Right cardiac atrium (tissue), 5 donors: ENCODE measurements around the gene ABHD2. TPM values are rescaled to one million over a fixed set of nuclear protein-coding genes. Genes with fewer than 3 reads are reported as not detected.
"Not testable (repeated sequence)": the region's sequence is repeated elsewhere in the genome, so short reads cannot be mapped to it uniquely, and the experiment has no call there.

ENCODE experiments used
- ATAC-seq, 2 donors: fragments of 200-7000 bp; cut with Tn5 transposase; one replicate each; pipeline versions ENCODE4 v1.8.0 to v1.9.1; 2020; ENCODE audit warnings: moderate library complexity in 2 of 2, mild to moderate bottlenecking in 1 of 2
- DNase-seq, 3 donors: peaks; one replicate each; pipeline ENCODE4 v3.0.0-alpha.2; 2020
- H3K27ac ChIP-seq: one replicate; pipeline ENCODE4 v1.5.1; 2013; ENCODE audit warnings: mild to moderate bottlenecking, low read length, control low read depth, moderate library complexity
- H3K27me3 ChIP-seq: one replicate; pipeline ENCODE4 v1.6.1; 2013; ENCODE audit not compliant: control insufficient read depth, insufficient read depth
- H3K4me1 ChIP-seq: one replicate; pipeline ENCODE4 v1.6.1; 2013; ENCODE audit warnings: low read length; ENCODE audit not compliant: control insufficient read depth, insufficient read depth
- H3K4me3 ChIP-seq: one replicate; pipeline ENCODE4 v1.5.1; 2013; ENCODE audit warnings: low read length, control low read depth
- H3K9me3 ChIP-seq: one replicate; pipeline ENCODE4 v1.6.1; 2013; ENCODE audit warnings: low read length; ENCODE audit not compliant: control insufficient read depth
- WGBS: extraction: QIAGEN DNeasy Blood & Tissue Kit; methylation state at CpG from one replicate; pipeline ENCODE4 v1.1.7; 2013; 5-methylcytosine and 5-hydroxymethylcytosine counted together
- intact Hi-C, 4 donors: fragments of 100-400 bp; cut with DNase I; formaldehyde crosslinking; loops; one replicate each; pipeline versions ENCODE4 v1.11.0 to v1.14.0; 2022 to 2023
- polyA plus RNA-seq: library from polyadenylated mRNA; stranded (reverse); fragments of 200-250 nt; gene quantifications from one replicate; pipeline ENCODE4 v1.2.3, GENCODE V29; 2013
- total RNA-seq, 4 donors: library from RNA; stranded (reverse); fragmentation: NEBNext Ultra II Directional; extraction: Animal tissue kit (Norgen Biotek cat#: 25700); gene quantifications; one replicate each; pipeline ENCODE4 v1.2.1, GENCODE V29; 2021
- donor health status: healthy with polysubstance abuse.
- donor health status: DM: no; HTN: yes; CAD: no.
- donor health status: DM: no; HTN: no; CAD: no.
- donor health status: DM: no; HTN: yes; CAD: no; lungs with severe emphysema.
- donor health status: DM: yes; HTN: yes; CAD: no.

Gene ABHD2
- total and polyA plus RNA-seq, 5 donors, result 21.8 to 179 (median 112) TPM

DNA sequence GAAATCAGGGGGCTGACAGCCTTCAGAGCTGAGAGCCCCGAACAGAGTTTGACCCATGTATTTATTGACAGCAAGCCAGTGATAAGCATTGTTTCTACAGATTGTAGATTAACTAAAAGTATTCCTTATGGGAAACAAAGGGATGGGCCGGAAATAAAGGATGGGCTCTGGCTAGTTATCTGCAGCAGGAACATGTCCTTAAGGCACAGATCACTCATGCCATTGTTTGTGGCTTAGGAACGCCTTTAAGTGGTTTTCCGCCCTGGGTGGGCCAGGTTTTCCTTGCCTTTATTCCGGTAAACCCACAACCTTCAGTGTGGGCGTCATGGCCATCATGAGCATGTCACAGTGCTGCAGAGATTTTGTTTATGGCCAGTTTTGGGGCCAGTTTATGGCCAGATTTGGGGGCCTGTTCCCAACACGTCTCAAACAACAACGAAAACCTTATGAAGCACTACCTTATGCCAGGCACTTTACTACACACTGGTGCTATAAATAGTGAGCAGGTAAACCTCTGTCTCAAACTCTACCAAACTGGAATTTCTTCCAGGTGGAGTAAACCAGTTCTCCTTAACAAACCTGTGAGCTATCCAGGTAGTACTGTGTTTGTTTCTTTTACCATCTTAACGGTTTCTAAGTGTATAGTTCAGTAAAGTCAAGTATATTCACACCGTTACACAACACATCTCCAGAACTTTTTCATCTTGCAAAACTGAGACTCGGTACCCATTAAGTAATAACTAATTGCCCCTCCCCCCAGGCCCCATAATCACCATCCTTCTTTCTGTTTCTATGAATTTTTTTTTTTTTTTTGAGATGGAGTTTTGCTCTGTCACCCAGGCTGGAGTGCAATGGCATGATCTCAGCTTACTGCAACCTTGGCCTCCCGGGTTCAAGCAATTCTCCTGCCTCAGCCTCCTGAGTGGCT is 151.9 kb downstream of the ABHD2 start:
- DNase-seq, H3K27ac ChIP-seq, H3K4me3 ChIP-seq, H3K27me3 ChIP-seq, ATAC-seq, intact Hi-C loops, H3K9me3 ChIP-seq, H3K4me1 ChIP-seq: not testable (repeated sequence)
- 90% methylated on average over 12 of the region's 12 CpGs for WGBS

GRCh38 chr15:89243046-89243690 is 154.9 kb downstream of the ABHD2 start:
- WGBS, result 27% methylated on average over 20 of the region's 20 CpGs
- Histone ChIP-seq H3K27me3 (no peaks in the 10 kb centered on the region), H3K27ac (no peak overlapping the region), H3K9me3 (no peaks in the 10 kb centered on the region), H3K4me3 (peak overlapping the region; percentile 51), H3K4me1 (peaks cover 2% of the 10 kb centered on the region)
- intact Hi-C loops, result no loop called here
- DNase-seq (peak; percentile 19 to 52 (median 42)), ATAC-seq (peak; percentile 40 to 46)

DNA sequence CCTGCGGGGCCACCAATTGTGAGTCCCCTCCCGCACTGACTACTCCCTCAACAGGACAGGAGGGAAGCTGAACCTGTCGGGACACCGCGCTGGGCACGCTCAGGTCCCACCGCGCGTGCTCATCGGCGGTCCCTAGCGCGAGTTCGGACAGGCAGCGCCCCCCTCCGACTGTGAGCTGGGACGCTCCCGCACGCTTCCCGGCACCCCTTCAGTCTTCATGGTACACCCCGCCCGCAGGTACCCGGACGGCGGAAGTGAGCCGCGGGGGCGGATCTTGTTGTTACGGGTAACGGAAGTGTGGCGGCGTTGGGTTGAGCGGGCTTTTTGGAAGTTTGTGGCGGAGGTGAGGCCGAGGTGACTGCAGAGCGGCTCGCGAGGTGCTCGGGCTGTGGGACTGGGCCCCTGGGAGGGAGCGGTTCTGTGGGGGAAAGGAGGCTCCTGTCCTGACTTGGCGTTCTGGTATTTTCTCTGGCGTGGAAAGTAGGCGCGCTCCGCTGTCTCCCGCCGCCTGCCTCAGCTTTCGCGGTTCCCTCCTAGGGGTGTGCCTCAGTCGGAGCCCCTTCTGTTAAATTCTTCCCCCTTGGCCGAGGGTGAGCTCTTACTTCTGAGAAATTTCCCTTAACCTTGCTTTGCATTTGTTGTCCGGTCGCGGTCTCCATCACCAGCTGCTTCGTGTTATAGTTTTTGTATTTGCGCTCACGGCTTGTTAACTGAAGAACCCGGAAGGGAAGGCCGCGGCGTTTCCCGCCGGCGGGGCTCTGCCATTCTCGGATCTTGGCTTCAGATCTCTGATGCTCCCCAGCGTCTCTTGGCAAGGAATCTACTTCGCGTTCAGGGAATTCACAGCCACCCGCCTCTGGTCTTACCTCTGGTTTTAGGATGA is 155.7 kb downstream of the ABHD2 start, which contains the start of gene FANCI:
Gene FANCI (plus strand): TSS at position 289 of the 883 bp plus-strand sequence. CDS start 3,669 bp downstream, outside the sequence.
- no peaks in the 10 kb centered on the region for H3K27me3 ChIP-seq
- intact Hi-C loops, result no loop called here
- H3K9me3 ChIP-seq, result no peaks in the 10 kb centered on the region
- under 1% methylated on average over 69 of the region's 69 CpGs for WGBS
- H3K4me3 ChIP-seq, result peak within 1 kb of the TSS; percentile 51
- DNase-seq (peak; percentile 96 to 98 (median 98)), ATAC-seq (peak; percentile 99)
- no peak within 1 kb of the TSS for H3K27ac ChIP-seq
- peaks cover 2% of the 10 kb centered on the region for H3K4me1 ChIP-seq

GRCh38 chr15:89244574-89244903 is 156.3 kb downstream of the ABHD2 start:
- H3K9me3 ChIP-seq, result no peaks in the 10 kb centered on the region
- intact Hi-C loops, result no loop called here
- 1% methylated on average over 6 of the region's 6 CpGs for WGBS
- H3K4me1 ChIP-seq, result peaks cover 2% of the 10 kb centered on the region
- H3K27ac ChIP-seq, result no peak overlapping the region
- H3K27me3 ChIP-seq, result no peaks in the 10 kb centered on the region
- no peak for DNase-seq
- no peak for ATAC-seq
- peak overlapping the region; percentile 51 for H3K4me3 ChIP-seq

DNA sequence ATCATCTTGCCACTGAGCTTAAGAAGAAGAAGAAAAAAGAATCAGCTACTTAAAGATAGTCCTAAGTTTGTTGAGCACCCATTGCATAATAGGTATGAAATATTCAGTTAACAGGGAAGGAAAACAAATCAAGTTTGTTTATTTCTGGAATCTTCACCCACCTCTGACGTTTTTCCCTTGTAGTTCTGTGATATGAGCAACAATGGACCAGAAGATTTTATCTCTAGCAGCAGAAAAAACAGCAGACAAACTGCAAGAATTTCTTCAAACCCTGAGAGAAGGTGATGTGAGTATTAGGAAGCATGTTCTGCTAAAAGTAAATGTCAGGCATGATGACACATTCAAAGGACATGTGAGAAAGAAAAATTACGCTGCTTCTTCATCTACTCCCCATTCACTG is 159.2 kb downstream of the ABHD2 start:
- no peak for ATAC-seq
- H3K4me3 ChIP-seq, result no peak overlapping the region
- H3K27me3 ChIP-seq, result no peaks in the 10 kb centered on the region
- WGBS, result 66% methylated on average over 2 of the region's 2 CpGs
- H3K9me3 ChIP-seq, result no peaks in the 10 kb centered on the region
- no peak for DNase-seq
- intact Hi-C loops, result no loop called here
- no peak overlapping the region for H3K27ac ChIP-seq
- H3K4me1 ChIP-seq, result peaks cover 2% of the 10 kb centered on the region

DNA sequence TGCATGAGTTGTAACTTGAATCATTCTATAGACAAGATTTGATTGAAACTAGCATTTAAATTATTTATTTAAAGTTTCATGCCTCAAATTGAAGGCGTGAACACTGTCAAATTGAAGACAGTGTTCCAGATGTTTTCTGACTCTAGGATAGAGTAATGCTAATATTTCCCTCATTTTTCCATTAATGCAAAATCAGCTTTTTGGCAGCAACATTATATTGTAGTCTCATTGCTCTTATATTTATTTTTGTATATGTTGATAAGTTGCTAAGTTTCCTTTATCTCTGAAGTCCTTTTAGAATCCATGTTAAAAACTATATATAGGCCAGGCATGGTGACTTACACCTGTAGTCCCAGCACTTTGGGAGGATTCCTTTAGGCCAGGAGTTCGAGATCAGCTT is 160.3 kb downstream of the ABHD2 start:
- Histone ChIP-seq H3K4me1 (peaks cover 2% of the 10 kb centered on the region), H3K4me3 (no peak overlapping the region), H3K27me3 (no peaks in the 10 kb centered on the region), H3K27ac (no peak overlapping the region), H3K9me3 (no peaks in the 10 kb centered on the region)
- intact Hi-C loops, result no loop called here
- DNase-seq, result no peak
- no peak for ATAC-seq
- WGBS, result 97% methylated on average over 2 of the region's 2 CpGs

- H3K4me3 ChIP-seq, H3K27me3 ChIP-seq, intact Hi-C loops, ATAC-seq, H3K9me3 ChIP-seq, H3K27ac ChIP-seq, H3K4me1 ChIP-seq, DNase-seq: not testable (repeated sequence)
- 96% methylated on average over 5 of the region's 5 CpGs for WGBS
These were observed 161.9 kb downstream of the ABHD2 start for GRCh38 chr15:89250142-89250541.

Other genes with a start within 250 kb of the ABHD2 start
- 1 to 10 TPM; 1.6 to 2.8 (median 2.3) TPM for gene HAPLN3, start 192.9 kb upstream of the ABHD2 start, total RNA-seq
- 2.0 TPM for gene HAPLN3, start 192.9 kb upstream of the ABHD2 start, polyA plus RNA-seq
- gene MFGE8, start 175.1 kb upstream of the ABHD2 start, total RNA-seq, result 100 to 1,000 TPM; 200 to 347 (median 278) TPM
- 289 TPM for gene MFGE8, start 175.1 kb upstream of the ABHD2 start, polyA plus RNA-seq
- not detected for gene RLBP1, start 133.1 kb downstream of the ABHD2 start, total RNA-seq
- gene RLBP1, start 133.1 kb downstream of the ABHD2 start, polyA plus RNA-seq, result not detected
- gene FANCI, start 155.5 kb downstream of the ABHD2 start, total RNA-seq, result 1 to 10 TPM; 3.2 to 4.6 (median 4.3) TPM
- gene FANCI, start 155.5 kb downstream of the ABHD2 start, polyA plus RNA-seq, result 1.1 TPM
- gene POLG, start 246.4 kb downstream of the ABHD2 start, total RNA-seq, result 10 to 100 TPM; 28.5 to 34.8 (median 33.7) TPM
- gene POLG, start 246.4 kb downstream of the ABHD2 start, polyA plus RNA-seq, result 26.0 TPM